ENCODE results near the gene CHID1.

Gene CHID1

GRCh38 chr11:933142-933851, 22.7 kb upstream of the CHID1 start:
- no peak for TF ChIP-seq CTCF (IDR thresholded peaks at IDR 0.05; ENCODE audit: borderline replicate concordance, insufficient read depth, low read depth, low read length)
- no peak overlapping the region for H3K4me3 ChIP-seq (ENCODE audit: low read depth, low read length)

- H3K4me3 ChIP-seq (ENCODE audit: low read depth, low read length): no peak overlapping the region
- no peak for TF ChIP-seq CTCF (IDR thresholded peaks at IDR 0.05; ENCODE audit: borderline replicate concordance, insufficient read depth, low read depth, low read length)
These were observed 21.8 kb upstream of the CHID1 start for GRCh38 chr11:932435-932834.

GRCh38 chr11:931385-931784, 20.8 kb upstream of the CHID1 start:
- TF ChIP-seq CTCF (IDR thresholded peaks at IDR 0.05; ENCODE audit: borderline replicate concordance, insufficient read depth, low read depth, low read length): no peak
- no peak overlapping the region for H3K4me3 ChIP-seq (ENCODE audit: low read depth, low read length)

- TF ChIP-seq CTCF (IDR thresholded peaks at IDR 0.05; ENCODE audit: borderline replicate concordance, insufficient read depth, low read depth, low read length): no peak
- H3K4me3 ChIP-seq (ENCODE audit: low read depth, low read length): no peak overlapping the region
These were observed 18.8 kb upstream of the CHID1 start for GRCh38 chr11:929405-929804.

GRCh38 chr11:928786-929185, 18.2 kb upstream of the CHID1 start:
- TF ChIP-seq CTCF (IDR thresholded peaks at IDR 0.05; ENCODE audit: borderline replicate concordance, insufficient read depth, low read depth, low read length): no peak
- H3K4me3 ChIP-seq (ENCODE audit: low read depth, low read length): no peak overlapping the region

GRCh38 chr11:927871-928270, 17.3 kb upstream of the CHID1 start:
- TF ChIP-seq CTCF (IDR thresholded peaks at IDR 0.05; ENCODE audit: borderline replicate concordance, insufficient read depth, low read depth, low read length): no peak
- H3K4me3 ChIP-seq (ENCODE audit: low read depth, low read length): no peak overlapping the region

GRCh38 chr11:926341-926916, 15.8 kb upstream of the CHID1 start:
- TF ChIP-seq CTCF (IDR thresholded peaks at IDR 0.05; ENCODE audit: borderline replicate concordance, insufficient read depth, low read depth, low read length): no peak
- peak overlapping the region; percentile 75 for H3K4me3 ChIP-seq (ENCODE audit: low read depth, low read length)
